Heart left ventricle (tissue), 13 donors: ENCODE results near the gene CHD5.

Source experiments
- CTCF ChIP-seq, 12 donors: fragments of 200-600 bp; sonication (generic) in 4 of 12; IDR thresholded peaks; one replicate each; pipeline versions ENCODE4 v1.5.0 to v1.8.0; 2018 to 2022; ENCODE audit warnings: antibody characterized with exemption in 12 of 12, mild to moderate bottlenecking in 5 of 12
- POLR2A ChIP-seq, 2 donors: fragments of 450-650 bp; IDR thresholded peaks; one replicate each; pipeline ENCODE4 v1.6.1; 2017; ENCODE audit warnings: antibody characterized with exemption in 2 of 2, mild to moderate bottlenecking in 2 of 2, moderate library complexity in 2 of 2
- donor health status: ischemic (EF 13 %, LVEDD 7.1; RV severe dilation, severe dysfunction).
- donor health status: DM: no; HTN: yes; CAD: no.
- donor health status: DM: no; HTN: no; CAD: no.
- donor health status: ischemic (EF 25% LVEDD 6.9; RV normal size, moderate dysfunction).
- donor health status: ischemic (EF 25% LVEDD 5.7; RV mildly dilated, moderate dysfunction).
- donor health status: ischemic (EF 35%, LVEDD 5.7; RV mildly dilated, moderate dysfunction).
- donor health status: nonischemic (EF 11% LVEDD 7.7; RV severe dilation, severe dysfunction).
- donor health status: DM: yes; HTN: yes; CAD: no.
- donor health status: PGD.
- donor health status: ischemic (EF 29% LVEDD 5.4; RV normal size, mild dysfunction).
- donor health status: nonischemic (EF 23%, LVEDD 6.1; RV moderate dilation, normal function).

- TF ChIP-seq CTCF (IDR thresholded peaks at IDR 0.05) (no peak), POLR2A (IDR thresholded peaks at IDR 0.05) (no peak)
These were observed 111.2 kb downstream of the CHD5 start for GRCh38 chr1:6068932-6069331.
